ENCODE measurements around the gene SYT12. TPM values are rescaled to one million over a fixed set of nuclear protein-coding genes. Genes with fewer than 3 reads are reported as not detected.

SYT12 gene
- polyA plus RNA-seq, 3 donors = 0.14 to 0.45 (median 0.22) TPM

- H3K27ac ChIP-seq (ENCODE audit: low read depth, low read length) = no peak overlapping the region
- 87 to 96% (median 90%) methylated on average over 3 of the region's 3 CpGs for WGBS, 3 donors
Measured at GRCh38 chr11:67050139-67050538, 27.2 kb downstream of the SYT12 start.

GRCh38 chr11:67051180-67051893, 28.4 kb downstream of the SYT12 start:
- H3K27ac ChIP-seq (ENCODE audit: low read depth, low read length) = no peak overlapping the region
- WGBS, 3 donors = 89 to 91% (median 90%) methylated on average over 9 of the region's 9 CpGs

- 88 to 91% (median 88%) methylated on average over 4 of the region's 4 CpGs for WGBS, 3 donors
- H3K27ac ChIP-seq (ENCODE audit: low read depth, low read length) = no peak overlapping the region
Measured at GRCh38 chr11:67051945-67052488, 29.1 kb downstream of the SYT12 start.

GRCh38 chr11:67052891-67053290, 30.0 kb downstream of the SYT12 start:
- H3K27ac ChIP-seq (ENCODE audit: low read depth, low read length) = no peak overlapping the region
- WGBS, 3 donors = 51 to 93% (median 92%) methylated on average over 5 of the region's 5 CpGs

GRCh38 chr11:67053896-67054329, 31.0 kb downstream of the SYT12 start:
- WGBS, 3 donors = 16 to 34% (median 27%) methylated on average over 7 of the region's 7 CpGs
- no peak overlapping the region for H3K27ac ChIP-seq (ENCODE audit: low read depth, low read length)

GRCh38 chr11:67054346-67054835, 31.5 kb downstream of the SYT12 start:
- WGBS, 3 donors = 42 to 73% (median 71%) methylated on average over 9 of the region's 9 CpGs
- no peak overlapping the region for H3K27ac ChIP-seq (ENCODE audit: low read depth, low read length)

GRCh38 chr11:67054836-67055523, 32.0 kb downstream of the SYT12 start:
- 39 to 69% (median 59%) methylated on average over 10 of the region's 10 CpGs for WGBS, 3 donors
- H3K27ac ChIP-seq (ENCODE audit: low read depth, low read length) = no peak overlapping the region

- WGBS, 3 donors = 15 to 28% (median 20%) methylated on average over 17 of the region's 17 CpGs
- no peak overlapping the region for H3K27ac ChIP-seq (ENCODE audit: low read depth, low read length)
Measured at GRCh38 chr11:67055812-67056211, 32.9 kb downstream of the SYT12 start.

GRCh38 chr11:67056267-67057204, 33.6 kb downstream of the SYT12 start, which contains the start of gene RHOD:
Gene RHOD (plus strand): TSS chr11:67056847. CDS start chr11:67056903, 56 bp downstream.
- H3K27ac ChIP-seq (ENCODE audit: low read depth, low read length) = no peak within 1 kb of the TSS
- WGBS, 3 donors = 4 to 7% (median 5%) methylated on average over 62 to 72 of the region's 72 CpGs

GRCh38 chr11:67057205-67057672, 34.3 kb downstream of the SYT12 start:
- H3K27ac ChIP-seq (ENCODE audit: low read depth, low read length) = no peak overlapping the region
- WGBS, 3 donors = 11 to 64% (median 59%) methylated on average over 10 of the region's 10 CpGs

- 85 to 91% (median 87%) methylated on average over 8 of the region's 8 CpGs for WGBS, 3 donors
- H3K27ac ChIP-seq (ENCODE audit: low read depth, low read length) = no peak overlapping the region
Measured at GRCh38 chr11:67058506-67058905, 35.6 kb downstream of the SYT12 start.

- H3K27ac ChIP-seq (ENCODE audit: low read depth, low read length) = no peak overlapping the region
- WGBS, 3 donors = 70 to 90% (median 87%) methylated on average over 3 of the region's 3 CpGs
Measured at GRCh38 chr11:67059671-67060070, 36.7 kb downstream of the SYT12 start.

- no peak overlapping the region for H3K27ac ChIP-seq (ENCODE audit: low read depth, low read length)
- WGBS, 3 donors = 82 to 92% (median 92%) methylated on average over 7 of the region's 7 CpGs
Measured at GRCh38 chr11:67060111-67060522, 37.2 kb downstream of the SYT12 start.

GRCh38 chr11:67062526-67063373, 39.8 kb downstream of the SYT12 start:
- 86 to 90% (median 88%) methylated on average over 13 of the region's 13 CpGs for WGBS, 3 donors
- H3K27ac ChIP-seq (ENCODE audit: low read depth, low read length) = no peak overlapping the region

- WGBS, 3 donors = 89 to 93% (median 91%) methylated on average over 3 of the region's 3 CpGs
- H3K27ac ChIP-seq (ENCODE audit: low read depth, low read length) = no peak overlapping the region
Measured at GRCh38 chr11:67066333-67066709, 43.4 kb downstream of the SYT12 start.

GRCh38 chr11:67071420-67072284, 48.7 kb downstream of the SYT12 start:
- WGBS, 3 donors = 44 to 64% (median 52%) methylated on average over 44 to 53 of the region's 53 CpGs
- no peak overlapping the region for H3K27ac ChIP-seq (ENCODE audit: low read depth, low read length)

Measured in adipose tissue (tissue), 3 donors.